Fibroblast of lung (primary cell): ENCODE results near the gene JDP2.

Experiments
- EZH2 ChIP-seq: IDR thresholded peaks from 2 replicates; pipeline ENCODE4 v1.5.1; 2012; ENCODE audit warnings: low read length, control low read depth, mild to moderate bottlenecking; ENCODE audit errors: missing control alignments
- TF ChIP-seq, protein P1 (sequence below), 2 donors: IDR thresholded peaks in 1 of 2; conservative IDR thresholded peaks in 1 of 2; 1 replicate in 1 of 2; 2 replicates in 1 of 2; pipeline ENCODE4 v1.5.1; 2011 to 2012; ENCODE audit warnings: low read length in 2 of 2, control low read depth in 1 of 2, inconsistent platforms in 1 of 2, low read depth in 1 of 2, mild to moderate bottlenecking in 1 of 2

DNA sequence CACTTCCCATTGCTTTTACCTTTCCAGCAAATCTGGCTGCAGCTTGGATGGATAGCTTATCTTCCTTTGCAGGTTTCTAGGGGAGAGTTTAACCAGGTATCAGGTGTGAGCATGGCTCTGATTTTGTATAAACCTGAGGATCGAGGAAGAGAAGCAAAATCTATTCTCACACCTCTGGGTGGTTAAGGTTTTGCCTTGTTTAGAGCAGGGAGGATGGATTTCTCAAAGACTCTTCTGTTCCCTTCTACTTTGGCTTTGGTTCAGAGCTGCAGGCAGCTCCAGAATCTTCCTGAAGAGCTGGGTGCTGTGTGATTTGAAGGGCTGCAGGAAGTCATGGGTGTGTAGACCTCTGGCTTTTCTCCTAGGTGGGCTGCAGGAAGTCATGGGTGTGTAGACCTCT lies 1.7 kb downstream of the JDP2 start:
- TF ChIP-seq, protein P1, sequence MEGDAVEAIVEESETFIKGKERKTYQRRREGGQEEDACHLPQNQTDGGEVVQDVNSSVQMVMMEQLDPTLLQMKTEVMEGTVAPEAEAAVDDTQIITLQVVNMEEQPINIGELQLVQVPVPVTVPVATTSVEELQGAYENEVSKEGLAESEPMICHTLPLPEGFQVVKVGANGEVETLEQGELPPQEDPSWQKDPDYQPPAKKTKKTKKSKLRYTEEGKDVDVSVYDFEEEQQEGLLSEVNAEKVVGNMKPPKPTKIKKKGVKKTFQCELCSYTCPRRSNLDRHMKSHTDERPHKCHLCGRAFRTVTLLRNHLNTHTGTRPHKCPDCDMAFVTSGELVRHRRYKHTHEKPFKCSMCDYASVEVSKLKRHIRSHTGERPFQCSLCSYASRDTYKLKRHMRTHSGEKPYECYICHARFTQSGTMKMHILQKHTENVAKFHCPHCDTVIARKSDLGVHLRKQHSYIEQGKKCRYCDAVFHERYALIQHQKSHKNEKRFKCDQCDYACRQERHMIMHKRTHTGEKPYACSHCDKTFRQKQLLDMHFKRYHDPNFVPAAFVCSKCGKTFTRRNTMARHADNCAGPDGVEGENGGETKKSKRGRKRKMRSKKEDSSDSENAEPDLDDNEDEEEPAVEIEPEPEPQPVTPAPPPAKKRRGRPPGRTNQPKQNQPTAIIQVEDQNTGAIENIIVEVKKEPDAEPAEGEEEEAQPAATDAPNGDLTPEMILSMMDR (conservative IDR thresholded peaks at IDR 0.05 in 1 of 2, IDR thresholded peaks at IDR 0.05 in 1 of 2; ENCODE audit: low read depth in 1 of 2, low read length in 2 of 2) = no peak
- TF ChIP-seq EZH2 = no peak
